Astrocyte of the cerebellum (primary cell): ENCODE data around the gene GPR156.

Source experiments
- DNase-seq: peaks from one replicate; pipeline ENCODE4 v3.0.0-alpha.2; 2011; ENCODE audit warnings: low read depth
- H3K4me3 ChIP-seq: 2 replicates; pipeline ENCODE4 v1.5.1; 2011; ENCODE audit warnings: mild to moderate bottlenecking, low read depth, low read length, moderate library complexity
- CTCF ChIP-seq: IDR thresholded peaks from 2 replicates; pipeline ENCODE4 v1.5.1; 2012; ENCODE audit warnings: low read length, low read depth, moderate library complexity, mild to moderate bottlenecking; ENCODE audit errors: missing control alignments
- in situ Hi-C: cut with HindIII; loops from 2 replicates; pipeline ENCODE4 v1.10.0; 2017; ENCODE audit warnings: low sequenced_read_pairs

The GPR156 gene

GRCh38 chr3:120311863-120312794, 27.1 kb upstream of the GPR156 start:
- no peak overlapping the region for H3K4me3 ChIP-seq
- in situ Hi-C loops = no loop called here
- no peak for TF ChIP-seq CTCF
- no peak for DNase-seq

GRCh38 chr3:120306519-120307455, 21.8 kb upstream of the GPR156 start:
- no peak overlapping the region for H3K4me3 ChIP-seq
- no peak for TF ChIP-seq CTCF
- in situ Hi-C loops = no loop called here
- no peak for DNase-seq

GRCh38 chr3:120304616-120305015, 19.6 kb upstream of the GPR156 start:
- in situ Hi-C loops = no loop called here
- no peak overlapping the region for H3K4me3 ChIP-seq
- no peak for TF ChIP-seq CTCF
- DNase-seq = no peak

GRCh38 chr3:120302361-120302760, 17.3 kb upstream of the GPR156 start:
- H3K4me3 ChIP-seq = no peak overlapping the region
- in situ Hi-C loops = no loop called here
- no peak for DNase-seq
- no peak for TF ChIP-seq CTCF

GRCh38 chr3:120300971-120301370, 15.9 kb upstream of the GPR156 start:
- no peak overlapping the region for H3K4me3 ChIP-seq
- TF ChIP-seq CTCF = no peak
- in situ Hi-C loops = no loop called here
- no peak for DNase-seq

GRCh38 chr3:120299403-120299802, 14.4 kb upstream of the GPR156 start:
- DNase-seq = no peak
- TF ChIP-seq CTCF = no peak
- in situ Hi-C loops = no loop called here
- no peak overlapping the region for H3K4me3 ChIP-seq
